ENCODE measurements around the gene HLA-DMB. TPM values are rescaled to one million over a fixed set of nuclear protein-coding genes. Genes with fewer than 3 reads are reported as not detected.

Gene HLA-DMB
- total RNA-seq, 1 experiment from 2014 or later, result 142 TPM

Small RNA genes lying within 50 kb of the gene (small RNA-seq; reads per million reads assigned to genes)
- not detected for gene HLA-Z

Other genes starting within 250 kb of the HLA-DMB start
- gene HLA-DQA2, start 199.6 kb downstream of the HLA-DMB start, total RNA-seq (2014; rRNA removed; shearing (Covaris generic); ENCODE audit: low replicate concordance), result 40.2 and 66.5 TPM in 2 replicates
- gene HLA-DQB2, start 177.5 kb downstream of the HLA-DMB start, total RNA-seq (2014; rRNA removed; shearing (Covaris generic); ENCODE audit: low replicate concordance), result 0.14 TPM in 1 of 2 replicates, not detected in the other
- 77.3 and 91.6 TPM in 2 replicates for gene HLA-DOB, start 124.0 kb downstream of the HLA-DMB start, total RNA-seq (2014; rRNA removed; shearing (Covaris generic); ENCODE audit: low replicate concordance)
- 93.0 and 140 TPM in 2 replicates for gene TAP2, start 102.3 kb downstream of the HLA-DMB start, total RNA-seq (2014; rRNA removed; shearing (Covaris generic); ENCODE audit: low replicate concordance)
- gene PSMB8, start 97.0 kb downstream of the HLA-DMB start, total RNA-seq (2014; rRNA removed; shearing (Covaris generic); ENCODE audit: low replicate concordance), result 212 and 306 TPM in 2 replicates
- 120 and 171 TPM in 2 replicates for gene TAP1, start 87.3 kb downstream of the HLA-DMB start, total RNA-seq (2014; rRNA removed; shearing (Covaris generic); ENCODE audit: low replicate concordance)
- gene PSMB9, start 86.8 kb downstream of the HLA-DMB start, total RNA-seq (2014; rRNA removed; shearing (Covaris generic); ENCODE audit: low replicate concordance), result 185 and 284 TPM in 2 replicates
- gene HLA-DMA, start 12.1 kb upstream of the HLA-DMB start, total RNA-seq (2014; rRNA removed; shearing (Covaris generic); ENCODE audit: low replicate concordance), result 325 and 451 TPM in 2 replicates
- gene BRD2, start 27.6 kb upstream of the HLA-DMB start, total RNA-seq (2014; rRNA removed; shearing (Covaris generic); ENCODE audit: low replicate concordance), result 201 and 221 TPM in 2 replicates
- gene HLA-DOA, start 68.6 kb upstream of the HLA-DMB start, total RNA-seq (2014; rRNA removed; shearing (Covaris generic); ENCODE audit: low replicate concordance), result 70.0 and 103 TPM in 2 replicates
- gene HLA-DPA1, start 132.6 kb upstream of the HLA-DMB start, total RNA-seq (2014; rRNA removed; shearing (Covaris generic); ENCODE audit: low replicate concordance), result 571 and 780 TPM in 2 replicates
- 236 and 601 TPM in 2 replicates for gene HLA-DPB1, start 135.0 kb upstream of the HLA-DMB start, total RNA-seq (2014; rRNA removed; shearing (Covaris generic); ENCODE audit: low replicate concordance)

All from Karpas-422 (cell line).